Measurements from ENCODE around the gene PPP1R27.

PPP1R27 gene

GRCh38 chr17:81807210-81807719 is 27.6 kb downstream of the PPP1R27 start:
- ATAC-seq (replicated peaks): no peak
- Mint-ChIP-seq H3K27ac (no peak overlapping the region), H3K4me3 (no peak overlapping the region), H3K36me3 (ENCODE audit: insufficient read depth) (peaks cover 6% of the 10 kb centered on the region), H3K4me1 (ENCODE audit: low read depth in 2 of 2) (peaks cover 4 to 5% of the 10 kb centered on the region in 2 donors), H3K27me3 (peaks cover 30 to 75% of the 10 kb centered on the region in 2 donors), H3K9me3 (no peaks in the 10 kb centered on the region)
- DNase-seq: no peak

- no peak overlapping the region for H3K27ac Mint-ChIP-seq
- no peaks in the 10 kb centered on the region for H3K9me3 Mint-ChIP-seq
- ATAC-seq (replicated peaks) (no peak), DNase-seq (no peak)
- H3K36me3 Mint-ChIP-seq (ENCODE audit: insufficient read depth): peaks cover 6% of the 10 kb centered on the region
- H3K4me1 Mint-ChIP-seq (ENCODE audit: low read depth in 2 of 2): peaks cover 4 to 5% of the 10 kb centered on the region in 2 donors
- H3K27me3 Mint-ChIP-seq: peaks cover 36 to 81% of the 10 kb centered on the region in 2 donors
- no peak overlapping the region for H3K4me3 Mint-ChIP-seq
These were observed 28.2 kb downstream of the PPP1R27 start for GRCh38 chr17:81806461-81807209.

- Mint-ChIP-seq H3K27ac (no peak overlapping the region), H3K4me3 (no peak overlapping the region), H3K36me3 (ENCODE audit: insufficient read depth) (peaks cover 6% of the 10 kb centered on the region), H3K4me1 (ENCODE audit: low read depth in 2 of 2) (peaks cover 4 to 5% of the 10 kb centered on the region in 2 donors), H3K9me3 (no peaks in the 10 kb centered on the region), H3K27me3 (peaks cover 42 to 88% of the 10 kb centered on the region in 2 donors)
- no peak for ATAC-seq (replicated peaks)
- no peak for DNase-seq
These were observed 29.0 kb downstream of the PPP1R27 start for GRCh38 chr17:81805707-81806460.

- Mint-ChIP-seq H3K4me3 (no peak overlapping the region), H3K27ac (no peak overlapping the region), H3K27me3 (peaks cover 45 to 88% of the 10 kb centered on the region in 2 donors), H3K4me1 (ENCODE audit: low read depth in 2 of 2) (peaks cover 4 to 5% of the 10 kb centered on the region in 2 donors), H3K9me3 (no peaks in the 10 kb centered on the region), H3K36me3 (ENCODE audit: insufficient read depth) (peaks cover 6% of the 10 kb centered on the region)
- no peak for DNase-seq
- no peak for ATAC-seq (replicated peaks)
These were observed 30.1 kb downstream of the PPP1R27 start for GRCh38 chr17:81804559-81805399.

- peaks cover 2 to 5% of the 10 kb centered on the region in 2 donors for H3K4me1 Mint-ChIP-seq (ENCODE audit: low read depth in 2 of 2)
- peaks cover 38 to 83% of the 10 kb centered on the region in 2 donors for H3K27me3 Mint-ChIP-seq
- no peak within 1 kb of the TSS for H3K27ac Mint-ChIP-seq
- H3K9me3 Mint-ChIP-seq: no peaks in the 10 kb centered on the region
- ATAC-seq (replicated peaks): no peak
- H3K4me3 Mint-ChIP-seq: peak within 1 kb of the TSS in 1 of 2 donors; percentile 17
- H3K36me3 Mint-ChIP-seq (ENCODE audit: insufficient read depth): peaks cover 3% of the 10 kb centered on the region
- no peak for DNase-seq
These were observed 30.9 kb downstream of the PPP1R27 start, which contains the start of gene GCGR for GRCh38 chr17:81803728-81804558. TSS of gene GCGR (plus strand) at chr17:81804150. CDS start at chr17:81809019, 4,869 bp downstream.

- Mint-ChIP-seq H3K4me3 (peak overlapping the region in 1 of 2 donors; percentile 17), H3K9me3 (no peaks in the 10 kb centered on the region), H3K36me3 (ENCODE audit: insufficient read depth) (peaks cover 3% of the 10 kb centered on the region), H3K4me1 (ENCODE audit: low read depth in 2 of 2) (peaks cover 2 to 5% of the 10 kb centered on the region in 2 donors), H3K27me3 (peaks cover 35 to 75% of the 10 kb centered on the region in 2 donors), H3K27ac (no peak overlapping the region)
- DNase-seq (no peak), ATAC-seq (replicated peaks) (no peak)
These were observed 31.8 kb downstream of the PPP1R27 start for GRCh38 chr17:81802856-81803643.

- peaks cover 3% of the 10 kb centered on the region for H3K36me3 Mint-ChIP-seq (ENCODE audit: insufficient read depth)
- peaks cover 35 to 66% of the 10 kb centered on the region in 2 donors for H3K27me3 Mint-ChIP-seq
- no peaks in the 10 kb centered on the region for H3K9me3 Mint-ChIP-seq
- ATAC-seq (replicated peaks): no peak
- no peak for DNase-seq
- H3K27ac Mint-ChIP-seq: no peak overlapping the region
- peak overlapping the region in 1 of 2 donors; percentile 33 for H3K4me3 Mint-ChIP-seq
- H3K4me1 Mint-ChIP-seq (ENCODE audit: low read depth in 2 of 2): peaks cover 2 to 5% of the 10 kb centered on the region in 2 donors
These were observed 32.6 kb downstream of the PPP1R27 start for GRCh38 chr17:81802048-81802758.

- H3K27me3 Mint-ChIP-seq: peaks cover 35 to 57% of the 10 kb centered on the region in 2 donors
- ATAC-seq (replicated peaks): no peak
- H3K4me3 Mint-ChIP-seq: no peak overlapping the region
- peaks cover 3% of the 10 kb centered on the region for H3K36me3 Mint-ChIP-seq (ENCODE audit: insufficient read depth)
- no peak for DNase-seq
- no peaks in the 10 kb centered on the region for H3K9me3 Mint-ChIP-seq
- H3K4me1 Mint-ChIP-seq (ENCODE audit: low read depth in 2 of 2): peaks cover 2 to 5% of the 10 kb centered on the region in 2 donors
- no peak overlapping the region for H3K27ac Mint-ChIP-seq
These were observed 33.5 kb downstream of the PPP1R27 start for GRCh38 chr17:81801327-81801726.

GRCh38 chr17:81794509-81794908 is 40.3 kb downstream of the PPP1R27 start:
- Mint-ChIP-seq H3K4me3 (no peak overlapping the region), H3K9me3 (no peaks in the 10 kb centered on the region), H3K36me3 (ENCODE audit: insufficient read depth) (no peaks in the 10 kb centered on the region), H3K27me3 (peaks cover 0 to under 1% of the 10 kb centered on the region in 2 donors), H3K27ac (no peak overlapping the region), H3K4me1 (ENCODE audit: low read depth in 2 of 2) (no peaks in the 10 kb centered on the region)
- ATAC-seq (replicated peaks): no peak
- DNase-seq: no peak

- H3K9me3 Mint-ChIP-seq: no peaks in the 10 kb centered on the region
- no peaks in the 10 kb centered on the region for H3K4me1 Mint-ChIP-seq (ENCODE audit: low read depth in 2 of 2)
- H3K27ac Mint-ChIP-seq: no peak overlapping the region
- H3K27me3 Mint-ChIP-seq: no peaks in the 10 kb centered on the region
- no peak for DNase-seq
- ATAC-seq (replicated peaks): no peak
- no peaks in the 10 kb centered on the region for H3K36me3 Mint-ChIP-seq (ENCODE audit: insufficient read depth)
- no peak overlapping the region for H3K4me3 Mint-ChIP-seq
These were observed 40.8 kb downstream of the PPP1R27 start for GRCh38 chr17:81794074-81794476.
